ENCODE results near the gene TNNI3. TPM values are rescaled to one million over a fixed set of nuclear protein-coding genes. Genes with fewer than 3 reads are reported as not detected.

The TNNI3 gene
- total and polyA plus RNA-seq, 9 of the 15 experiments (the other 6 are each of a cell fraction or from before 2014, with no cell fraction given), result 4.7 to 158 (median 42.0) TPM

DNA sequence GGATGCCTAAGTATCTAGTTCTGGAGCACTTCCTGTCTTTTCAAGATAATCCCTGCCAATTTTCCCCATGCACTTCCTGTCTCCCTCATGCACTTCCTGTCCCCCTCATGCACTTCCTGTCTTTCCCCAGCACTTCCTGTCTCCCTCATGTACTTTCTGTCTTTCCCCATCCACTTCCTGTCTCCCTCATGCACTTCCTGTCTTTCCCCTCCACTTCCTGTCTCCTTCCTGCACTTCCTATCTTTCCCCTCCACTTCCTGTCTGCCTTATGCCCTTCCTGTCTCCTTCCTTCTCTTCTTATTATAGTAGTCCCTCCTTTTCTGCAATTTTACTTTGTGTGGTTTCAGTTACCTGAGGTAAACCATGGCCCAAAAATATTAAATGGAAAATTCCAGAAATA is 5.5 kb downstream of the TNNI3 start (continued):
- 0 out of 2 replicates have a peak, but pooled peaks have one; percentile 20 for TF ChIP-seq SMARCA4 (IDR thresholded peaks at IDR 0.05)
- TF ChIP-seq ELF4 (CRISPR knock-in tag; IDR thresholded peaks at IDR 0.05), result peak; percentile 96
- no peak for TF ChIP-seq TGIF2 (CRISPR knock-in tag; IDR thresholded peaks at IDR 0.05)
- TF ChIP-seq FOXJ3 (CRISPR knock-in tag; IDR thresholded peaks at IDR 0.05), result no peak
- peak; percentile 78; the same call in 1 of the 2 replicates for TF ChIP-seq ETV5 (CRISPR knock-in tag; IDR thresholded peaks at IDR 0.05; ENCODE audit: low read depth)
- no peak for TF ChIP-seq HNRNPLL (IDR thresholded peaks at IDR 0.05; ENCODE audit: low read depth, low read length, poor library complexity, severe bottlenecking)
- peak; percentile 63 for TF ChIP-seq ESRRA (IDR thresholded peaks at IDR 0.05; ENCODE audit: borderline replicate concordance, low read depth)
- peak in 1 of 2 experiments; percentile 54; a peak in 1 of 4 replicates for TF ChIP-seq MNT (conservative IDR thresholded peaks at IDR 0.05)
- TF ChIP-seq, protein P1, sequence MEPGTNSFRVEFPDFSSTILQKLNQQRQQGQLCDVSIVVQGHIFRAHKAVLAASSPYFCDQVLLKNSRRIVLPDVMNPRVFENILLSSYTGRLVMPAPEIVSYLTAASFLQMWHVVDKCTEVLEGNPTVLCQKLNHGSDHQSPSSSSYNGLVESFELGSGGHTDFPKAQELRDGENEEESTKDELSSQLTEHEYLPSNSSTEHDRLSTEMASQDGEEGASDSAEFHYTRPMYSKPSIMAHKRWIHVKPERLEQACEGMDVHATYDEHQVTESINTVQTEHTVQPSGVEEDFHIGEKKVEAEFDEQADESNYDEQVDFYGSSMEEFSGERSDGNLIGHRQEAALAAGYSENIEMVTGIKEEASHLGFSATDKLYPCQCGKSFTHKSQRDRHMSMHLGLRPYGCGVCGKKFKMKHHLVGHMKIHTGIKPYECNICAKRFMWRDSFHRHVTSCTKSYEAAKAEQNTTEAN (CRISPR knock-in tag; IDR thresholded peaks at IDR 0.05), result no peak
- no peak for TF ChIP-seq NR2C2 (CRISPR knock-in tag; IDR thresholded peaks at IDR 0.05)
- TF ChIP-seq NR2C2 (tag; IDR thresholded peaks at IDR 0.05), result peak; percentile 42
- no peak for TF ChIP-seq KAT8 (IDR thresholded peaks at IDR 0.05; ENCODE audit: low read depth)
- no peak for TF ChIP-seq ZNF232 (CRISPR knock-in tag; IDR thresholded peaks at IDR 0.05)
- no peak for TF ChIP-seq CBX5 (IDR thresholded peaks at IDR 0.05; ENCODE audit: borderline replicate concordance, low read depth)
- peak in 1 of 2 experiments; percentile 63; a peak in 1 of 4 replicates for TF ChIP-seq ARNT (IDR thresholded peaks at IDR 0.05)
- TF ChIP-seq HDAC2 (IDR thresholded peaks at IDR 0.05), result no peak
- 0 out of 2 replicates have a peak, but pooled peaks have one; percentile 62 for TF ChIP-seq MIER1 (IDR thresholded peaks at IDR 0.05; ENCODE audit: low read depth)
- no peak for TF ChIP-seq ZNF740 (CRISPR knock-in tag; IDR thresholded peaks at IDR 0.05)
- no peak for TF ChIP-seq ZNF740 (tag; IDR thresholded peaks at IDR 0.05)
- no peak for TF ChIP-seq FOXK1 (CRISPR knock-in tag; IDR thresholded peaks at IDR 0.05; ENCODE audit: borderline replicate concordance)
- peak; percentile 31; the same call in 1 of the 2 replicates for TF ChIP-seq CC2D1A (IDR thresholded peaks at IDR 0.05)
- TF ChIP-seq NR3C1 (CRISPR knock-in tag; IDR thresholded peaks at IDR 0.05), result no peak
- no peak for TF ChIP-seq HMGXB4 (CRISPR knock-in tag; IDR thresholded peaks at IDR 0.05)
